HG03442 (cell line): ENCODE data around the gene CACNA1C.
"Not testable (repeated sequence)": the region's sequence is repeated elsewhere in the genome, so short reads cannot be mapped to it uniquely, and the experiment has no call there.

Experiments
- ATAC-seq: cut with Tn5 transposase; IDR thresholded peaks from one replicate; pipeline ENCODE4 v1.9.1; 2021; ENCODE audit warnings: mild to moderate bottlenecking, moderate library complexity; ENCODE audit not compliant: unreplicated experiment

Gene CACNA1C

GRCh38 chr12:2488596-2488995 is 435.8 kb downstream of the CACNA1C start:
- ATAC-seq, result no peak

- ATAC-seq, result no peak
These were observed 436.5 kb downstream of the CACNA1C start for GRCh38 chr12:2489275-2489674.

- ATAC-seq, result no peak
These were observed 438.0 kb downstream of the CACNA1C start for GRCh38 chr12:2490831-2491230.

- not testable (repeated sequence) for ATAC-seq
These were observed 438.6 kb downstream of the CACNA1C start for GRCh38 chr12:2491349-2491748.

GRCh38 chr12:2492236-2492635 is 439.4 kb downstream of the CACNA1C start:
- ATAC-seq, result no peak

- ATAC-seq, result no peak
These were observed 440.3 kb downstream of the CACNA1C start for GRCh38 chr12:2493086-2493485.

- no peak for ATAC-seq
These were observed 441.9 kb downstream of the CACNA1C start for GRCh38 chr12:2494486-2495192.

GRCh38 chr12:2495417-2496112 is 442.8 kb downstream of the CACNA1C start:
- ATAC-seq, result no peak

- ATAC-seq, result no peak
These were observed 446.2 kb downstream of the CACNA1C start for GRCh38 chr12:2498964-2499500.

- ATAC-seq, result no peak
These were observed 448.8 kb downstream of the CACNA1C start for GRCh38 chr12:2501464-2502191.

- ATAC-seq, result no peak
These were observed 450.2 kb downstream of the CACNA1C start for GRCh38 chr12:2503036-2503435.

GRCh38 chr12:2503762-2504161 is 451.0 kb downstream of the CACNA1C start:
- no peak for ATAC-seq

- ATAC-seq, result no peak
These were observed 451.8 kb downstream of the CACNA1C start for GRCh38 chr12:2504577-2504976.

- no peak for ATAC-seq
These were observed 455.0 kb downstream of the CACNA1C start for GRCh38 chr12:2507814-2508213.

GRCh38 chr12:2509137-2509536 is 456.4 kb downstream of the CACNA1C start:
- ATAC-seq, result no peak

GRCh38 chr12:2510045-2510444 is 457.3 kb downstream of the CACNA1C start:
- no peak for ATAC-seq

GRCh38 chr12:2513141-2514037 is 460.6 kb downstream of the CACNA1C start:
- no peak for ATAC-seq

GRCh38 chr12:2514038-2514340 is 461.2 kb downstream of the CACNA1C start:
- ATAC-seq, result no peak

GRCh38 chr12:2520722-2521246 is 468.0 kb downstream of the CACNA1C start:
- ATAC-seq, result no peak

- no peak for ATAC-seq
These were observed 470.5 kb downstream of the CACNA1C start for GRCh38 chr12:2523317-2523716.
